Common myeloid progenitor, CD34-positive (primary cell): ENCODE results near the gene MSRB3.

ENCODE experiments used
- CTCF ChIA-PET: fragments of 350-600 bp; sonication (Branson Sonifier 250); formaldehyde crosslinking; loops from one replicate; lab custom pipeline; 2021; ENCODE audit warnings: antibody characterized with exemption; lab: Charles Lee
- POLR2A ChIA-PET: fragments of 350-600 bp; sonication (Branson Sonifier 250); formaldehyde crosslinking; loops from one replicate; lab custom pipeline; 2021; ENCODE audit warnings: antibody characterized with exemption; lab: Charles Lee
- DNase-seq, 3 donors: peaks; one replicate each; pipeline versions ENCODE4 v3.0.0 to v3.0.0-alpha.2; 2013
- H3K27ac ChIP-seq, 2 experiments: 1 replicate in 1 of 2; 2 replicates in 1 of 2; pipeline ENCODE4 v1.7.0; 2013; ENCODE audit warnings: inconsistent platforms in 2 of 2, low read length in 2 of 2, mild to moderate bottlenecking in 2 of 2, low read depth in 1 of 2, moderate library complexity in 1 of 2; ENCODE audit not compliant: severe bottlenecking in 2 of 2, insufficient read depth in 1 of 2, poor library complexity in 1 of 2
- H3K27me3 ChIP-seq, 5 experiments: replicated peaks in 2 of 5; 1 replicate in 3 of 5; 2 replicates in 2 of 5; pipeline versions ENCODE4 v1.6.1 to v1.7.0; 2013; ENCODE audit warnings: low read length in 4 of 5, mild to moderate bottlenecking in 2 of 5, moderate library complexity in 2 of 5, inconsistent platforms in 1 of 5; ENCODE audit not compliant: insufficient read depth in 5 of 5, control insufficient read depth in 4 of 5
- H3K36me3 ChIP-seq, 4 experiments: 1 replicate in 2 of 4; 2 replicates in 2 of 4; pipeline versions ENCODE4 v1.6.1 to v1.7.0; 2013; ENCODE audit warnings: low read length in 3 of 4, control low read depth in 1 of 4, mild to moderate bottlenecking in 1 of 4; ENCODE audit not compliant: control insufficient read depth in 4 of 4, insufficient read depth in 4 of 4
- H3K4me1 ChIP-seq, 4 experiments: 1 replicate in 3 of 4; 2 replicates in 1 of 4; pipeline versions ENCODE4 v1.6.1 to v1.7.1; 2013; ENCODE audit warnings: low read length in 3 of 4, mild to moderate bottlenecking in 3 of 4, control low read depth in 1 of 4, inconsistent platforms in 1 of 4, moderate library complexity in 1 of 4; ENCODE audit not compliant: control insufficient read depth in 4 of 4, insufficient read depth in 4 of 4; ENCODE audit errors: control extremely low read depth in 1 of 4
- H3K4me3 ChIP-seq, 7 experiments: 1 replicate in 4 of 7; 2 replicates in 3 of 7; pipeline versions ENCODE4 v1.5.1 to v1.7.0; 2013; ENCODE audit warnings: mild to moderate bottlenecking in 7 of 7, low read length in 6 of 7, moderate library complexity in 6 of 7, inconsistent platforms in 2 of 7, low read depth in 2 of 7, control low read depth in 1 of 7; ENCODE audit not compliant: insufficient read depth in 4 of 7, control insufficient read depth in 1 of 7; ENCODE audit errors: extremely low read depth in 1 of 7
- H3K9me3 ChIP-seq, 5 experiments: 1 replicate in 4 of 5; 2 replicates in 1 of 5; pipeline versions ENCODE4 v1.6.1 to v1.7.1; 2013; ENCODE audit warnings: low read length in 4 of 5, mild to moderate bottlenecking in 2 of 5, inconsistent platforms in 1 of 5, low read depth in 1 of 5, moderate library complexity in 1 of 5; ENCODE audit not compliant: control insufficient read depth in 4 of 5, insufficient read depth in 2 of 5; ENCODE audit errors: control extremely low read depth in 1 of 5
- WGBS: methylation state at CpG from one replicate; pipeline ENCODE4 v1.1.5; 2013; ENCODE audit not compliant: insufficient coverage; 5-methylcytosine and 5-hydroxymethylcytosine counted together

The MSRB3 gene

GRCh38 chr12:65368055-65368454 lies 89.6 kb downstream of the MSRB3 start:
- no peaks in the 10 kb centered on the region for H3K9me3 ChIP-seq
- no peak overlapping the region for H3K27ac ChIP-seq
- no peak for DNase-seq
- H3K36me3 ChIP-seq: peaks cover 0 to 21% (median 3%) of the 10 kb centered on the region in 4 experiments
- no peaks in the 10 kb centered on the region for H3K4me1 ChIP-seq
- CTCF ChIA-PET: interaction anchor here (1.2 kb wide), 1 partner anchor 15 kb away, joined by 4 read pairs; no protein-coding TSS in a partner anchor
- H3K27me3 ChIP-seq: no peaks in the 10 kb centered on the region
- POLR2A ChIA-PET: no interaction called here
- WGBS: 100% methylated on average over 3 of the region's 4 CpGs
- H3K4me3 ChIP-seq: no peak overlapping the region

DNA sequence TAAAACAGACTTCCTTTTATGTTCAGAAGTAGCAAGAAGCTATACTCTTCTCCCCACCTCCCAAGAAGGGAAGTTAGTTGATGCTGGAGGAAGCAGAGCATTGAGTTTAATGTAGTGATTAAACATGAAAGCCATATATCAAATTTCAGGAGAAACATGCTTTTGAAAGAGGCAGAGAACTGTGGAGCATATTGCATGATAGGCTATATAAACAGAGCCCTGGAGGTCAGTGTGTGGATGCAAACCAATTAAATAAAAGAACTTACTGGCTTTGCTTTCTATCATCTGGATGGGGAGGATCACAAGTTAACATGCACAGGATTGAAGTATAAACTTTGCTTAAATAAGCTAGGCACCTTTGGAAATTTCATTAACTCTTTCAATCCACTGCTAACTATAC lies 94.1 kb downstream of the MSRB3 start:
- ChIA-PET CTCF (no interaction called here), POLR2A (no interaction called here)
- H3K27me3 ChIP-seq: no peaks in the 10 kb centered on the region
- no peaks in the 10 kb centered on the region for H3K9me3 ChIP-seq
- DNase-seq: no peak
- peaks cover 0 to 25% (median 4%) of the 10 kb centered on the region in 4 experiments for H3K36me3 ChIP-seq
- no peak overlapping the region for H3K4me3 ChIP-seq
- H3K27ac ChIP-seq: no peak overlapping the region
- H3K4me1 ChIP-seq: no peaks in the 10 kb centered on the region

- DNase-seq: no peak
- Histone ChIP-seq H3K4me1 (no peaks in the 10 kb centered on the region), H3K27ac (no peak overlapping the region), H3K4me3 (no peak overlapping the region), H3K9me3 (no peaks in the 10 kb centered on the region), H3K36me3 (peaks cover 0 to 10% (median 2%) of the 10 kb centered on the region in 4 experiments), H3K27me3 (no peaks in the 10 kb centered on the region)
- no CpG with 5 or more reads among the region's 2 CpGs for WGBS
- CTCF ChIA-PET: interaction anchor here (2.1 kb wide), 1 partner anchor 16 kb away, joined by 4 read pairs; no protein-coding TSS in a partner anchor
- POLR2A ChIA-PET: no interaction called here
Observed at GRCh38 chr12:65384240-65384639, 105.8 kb downstream of the MSRB3 start.

GRCh38 chr12:65387396-65387795 lies 108.9 kb downstream of the MSRB3 start:
- H3K4me3 ChIP-seq: no peak overlapping the region
- no peaks in the 10 kb centered on the region for H3K4me1 ChIP-seq
- H3K27me3 ChIP-seq: no peaks in the 10 kb centered on the region
- DNase-seq: no peak
- H3K36me3 ChIP-seq: peaks cover 5 to 27% (median 16%) of the 10 kb centered on the region in 4 experiments
- H3K27ac ChIP-seq: no peak overlapping the region
- ChIA-PET CTCF (no interaction called here), POLR2A (no interaction called here)
- H3K9me3 ChIP-seq: peaks cover 0 to 7% (median 2%) of the 10 kb centered on the region in 5 experiments

DNA sequence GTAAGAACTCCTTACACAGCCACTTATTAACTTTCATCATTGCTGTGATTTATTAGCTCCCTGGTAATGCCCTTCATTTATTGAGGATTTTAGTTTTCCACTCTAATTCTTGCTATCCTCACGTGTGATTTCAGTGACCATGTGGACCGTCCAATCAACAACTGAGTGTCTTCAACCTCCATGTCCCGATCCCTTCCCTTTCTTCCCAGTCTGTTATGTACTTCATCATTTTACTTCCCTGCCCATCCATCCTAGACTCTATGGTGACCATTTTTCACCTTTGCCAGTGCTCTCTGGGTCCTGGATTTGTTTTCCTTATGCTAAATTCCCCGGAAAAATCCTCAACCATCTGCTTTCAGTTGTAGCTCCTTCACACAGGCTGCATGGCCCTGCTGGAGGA lies 111.0 kb downstream of the MSRB3 start:
- POLR2A ChIA-PET: no interaction called here
- H3K27me3 ChIP-seq: no peaks in the 10 kb centered on the region
- no peak overlapping the region for H3K4me3 ChIP-seq
- no peaks in the 10 kb centered on the region for H3K4me1 ChIP-seq
- 82% methylated on average over 4 of the region's 4 CpGs for WGBS
- CTCF ChIA-PET: interaction anchor here (0.8 kb wide), 1 partner anchor 54 kb away, joined by 3 read pairs; no protein-coding TSS in a partner anchor
- DNase-seq: no peak
- no peak overlapping the region for H3K27ac ChIP-seq
- peaks cover 8 to 38% (median 19%) of the 10 kb centered on the region in 4 experiments for H3K36me3 ChIP-seq
- peaks cover 0 to 11% (median 2%) of the 10 kb centered on the region in 5 experiments for H3K9me3 ChIP-seq

GRCh38 chr12:65391711-65392110 lies 113.2 kb downstream of the MSRB3 start:
- DNase-seq: no peak
- H3K4me3 ChIP-seq: no peak overlapping the region
- H3K27me3 ChIP-seq: no peaks in the 10 kb centered on the region
- H3K4me1 ChIP-seq: no peaks in the 10 kb centered on the region
- ChIA-PET CTCF (no interaction called here), POLR2A (no interaction called here)
- WGBS: 100% methylated on average over 1 of the region's 1 CpG
- no peak overlapping the region for H3K27ac ChIP-seq
- peaks cover 8 to 50% (median 19%) of the 10 kb centered on the region in 4 experiments for H3K36me3 ChIP-seq
- peaks cover 0 to 22% (median 6%) of the 10 kb centered on the region in 5 experiments for H3K9me3 ChIP-seq

DNA sequence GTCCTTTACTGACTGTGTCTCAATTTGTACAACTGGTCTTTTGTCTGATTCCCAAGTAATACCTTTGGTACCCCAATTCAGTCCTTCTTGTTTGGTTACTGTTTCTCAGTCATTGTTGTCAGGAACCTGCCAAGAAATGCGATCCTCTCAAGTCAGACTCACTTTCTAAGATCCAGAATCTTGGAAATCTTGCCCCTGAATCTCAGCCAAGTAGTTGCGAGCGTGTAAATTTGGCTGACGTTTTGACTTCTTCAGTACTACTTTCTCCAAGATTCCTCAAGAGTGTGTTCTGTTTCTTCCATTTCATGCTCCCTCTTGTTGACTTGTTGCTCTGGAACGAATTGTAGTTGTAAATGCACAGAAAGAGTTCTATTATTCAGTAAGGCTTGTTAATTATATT lies 114.0 kb downstream of the MSRB3 start:
- CTCF ChIA-PET: no interaction called here
- Histone ChIP-seq H3K9me3 (peaks cover 0 to 29% (median 8%) of the 10 kb centered on the region in 5 experiments), H3K36me3 (peaks cover 8 to 58% (median 19%) of the 10 kb centered on the region in 4 experiments), H3K4me1 (no peaks in the 10 kb centered on the region), H3K27me3 (no peaks in the 10 kb centered on the region), H3K27ac (no peak overlapping the region), H3K4me3 (no peak overlapping the region)
- WGBS: 100% methylated on average over 4 of the region's 5 CpGs
- POLR2A ChIA-PET: no interaction called here
- no peak for DNase-seq
